Right lobe of liver (tissue), 4 donors: ENCODE results near the gene OVCA2.

Experiments
- CTCF ChIP-seq, 4 donors: fragments of 200-600 bp in 3 of 4; fragments of 450-650 bp in 1 of 4; IDR thresholded peaks; one replicate each; pipeline versions ENCODE4 v1.5.1 to v1.8.0; 2016 to 2022; ENCODE audit warnings: antibody characterized with exemption in 4 of 4, mild to moderate bottlenecking in 2 of 4
- POLR2A ChIP-seq: fragments of 450-650 bp; IDR thresholded peaks from one replicate; pipeline ENCODE4 v1.6.1; 2017; ENCODE audit warnings: antibody characterized with exemption, mild to moderate bottlenecking
- donor health status: DM: no; HTN: no; CAD: no.
- donor health status: DM: no; HTN: no; CAD: no.
- donor health status: DM: no; HTN: yes; CAD: no.

- TF ChIP-seq POLR2A (no peak), CTCF (IDR thresholded peaks at IDR 0.05) (no peak)
Measured at GRCh38 chr17:2065949-2066400, 24.2 kb downstream of the OVCA2 start.
